Retinal pigment epithelial cell (primary cell): Measurements from ENCODE around the gene RAPGEF1.

Experiments
- DNase-seq: peaks from one replicate; pipeline ENCODE4 v3.0.0-alpha.2; 2010; ENCODE audit warnings: low read depth
- H3K4me3 ChIP-seq: 2 replicates; pipeline ENCODE4 v1.5.1; 2011; ENCODE audit warnings: mild to moderate bottlenecking, low read length, control low read depth, moderate library complexity
- CTCF ChIP-seq: conservative IDR thresholded peaks from 2 replicates; pipeline ENCODE4 v1.5.1; 2011; ENCODE audit warnings: low read depth, low read length, control low read depth, inconsistent platforms

Gene RAPGEF1

GRCh38 chr9:131631306-131631705 lies 108.6 kb downstream of the RAPGEF1 start:
- no peak overlapping the region for H3K4me3 ChIP-seq
- DNase-seq, result no peak
- no peak for TF ChIP-seq CTCF

- no peak for TF ChIP-seq CTCF
- DNase-seq, result no peak
- H3K4me3 ChIP-seq, result no peak overlapping the region
Observed at GRCh38 chr9:131630205-131630831, 109.6 kb downstream of the RAPGEF1 start.

DNA sequence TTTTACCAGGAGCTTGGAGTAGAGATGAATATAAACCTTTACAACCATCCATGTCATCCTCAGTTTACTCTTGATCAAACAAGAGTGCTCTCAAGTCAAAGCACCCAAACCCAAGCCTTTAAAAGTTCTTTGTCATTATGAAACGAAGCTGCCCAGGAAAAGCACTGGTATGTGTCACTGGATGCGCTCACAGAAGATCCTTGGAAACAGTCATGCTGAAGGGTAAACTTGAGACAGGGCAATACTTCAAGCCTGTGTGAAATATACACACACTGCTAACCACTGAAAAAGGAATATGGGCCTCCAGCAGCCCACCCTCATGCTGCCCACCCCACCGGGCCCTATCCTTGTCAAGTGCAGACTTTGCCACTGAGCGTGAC lies 110.1 kb downstream of the RAPGEF1 start:
- DNase-seq, result no peak
- no peak for TF ChIP-seq CTCF
- H3K4me3 ChIP-seq, result no peak overlapping the region

- DNase-seq, result no peak
- H3K4me3 ChIP-seq, result no peak overlapping the region
- no peak for TF ChIP-seq CTCF
Observed at GRCh38 chr9:131629226-131629500, 110.7 kb downstream of the RAPGEF1 start.

DNA sequence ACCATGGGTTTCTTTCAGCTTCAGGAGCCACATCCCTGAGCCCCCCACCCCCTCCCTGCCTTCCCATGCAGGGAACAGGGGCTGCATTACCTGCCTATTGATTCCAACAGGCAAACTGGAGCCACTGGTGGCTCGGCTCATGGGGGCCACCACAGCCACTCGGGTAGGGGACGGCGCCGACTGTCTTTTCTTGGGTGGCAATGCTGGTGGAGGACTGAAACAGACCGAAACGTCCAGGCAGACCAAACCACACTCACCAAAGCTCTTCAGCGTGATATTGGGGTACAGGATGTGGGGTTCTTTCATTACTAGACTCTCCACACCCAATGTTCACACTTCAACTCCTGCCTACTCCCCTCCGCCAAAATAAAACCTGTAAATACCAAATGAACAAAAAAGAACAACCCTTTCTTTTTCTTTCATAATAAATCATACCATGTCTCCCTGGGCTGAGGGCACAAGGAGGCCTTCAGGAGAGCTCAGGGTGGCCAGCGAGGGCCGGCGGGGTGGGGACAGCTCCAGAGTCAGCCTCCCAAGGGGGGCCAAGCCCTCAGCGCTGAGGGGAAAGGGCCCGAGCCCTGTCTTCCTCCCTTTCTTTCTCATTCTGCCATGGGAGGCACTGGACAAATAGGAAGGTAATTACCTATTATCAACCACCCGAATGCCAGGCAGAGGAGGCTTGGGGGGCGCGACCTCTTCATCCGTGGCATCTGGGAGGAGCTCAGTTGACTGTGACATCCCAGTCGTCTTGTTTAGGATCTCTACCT lies 111.2 kb downstream of the RAPGEF1 start:
- no peak for TF ChIP-seq CTCF
- no peak overlapping the region for H3K4me3 ChIP-seq
- no peak for DNase-seq

- no peak for DNase-seq
- H3K4me3 ChIP-seq, result no peak overlapping the region
Observed at GRCh38 chr9:131627648-131628458, 112.0 kb downstream of the RAPGEF1 start.

More at GRCh38 chr9:131627648-131628458, 112.0 kb downstream of the RAPGEF1 start:
- no peak for TF ChIP-seq CTCF
